GM18502 (cell line): ENCODE data around the gene BAZ1A.

Experiments used
- ATAC-seq: cut with Tn5 transposase; IDR thresholded peaks from one replicate; pipeline ENCODE4 v1.9.1; 2021; ENCODE audit warnings: mild to moderate bottlenecking; ENCODE audit not compliant: unreplicated experiment, poor library complexity

The BAZ1A gene

GRCh38 chr14:34733245-34733644 is 141.9 kb downstream of the BAZ1A start:
- ATAC-seq: no peak

DNA sequence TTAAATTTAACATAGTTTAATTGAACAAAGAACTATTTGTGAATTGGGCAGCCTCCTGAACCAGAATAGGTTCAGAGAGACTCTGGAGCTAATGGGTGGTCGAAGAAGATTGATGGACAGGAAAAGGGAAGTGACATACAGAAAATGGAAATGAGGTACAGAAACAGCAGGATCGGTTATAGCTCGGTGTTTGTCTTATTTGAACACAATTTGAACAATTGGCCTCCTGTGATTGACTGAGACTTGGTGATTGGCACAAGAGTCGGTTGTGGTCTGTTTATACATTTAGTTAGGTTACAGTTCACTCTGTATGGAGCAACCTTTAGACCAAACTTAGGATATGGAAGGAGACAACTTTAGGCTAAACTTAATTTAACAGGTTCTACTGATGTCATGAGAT is 142.4 kb downstream of the BAZ1A start:
- ATAC-seq: no peak

DNA sequence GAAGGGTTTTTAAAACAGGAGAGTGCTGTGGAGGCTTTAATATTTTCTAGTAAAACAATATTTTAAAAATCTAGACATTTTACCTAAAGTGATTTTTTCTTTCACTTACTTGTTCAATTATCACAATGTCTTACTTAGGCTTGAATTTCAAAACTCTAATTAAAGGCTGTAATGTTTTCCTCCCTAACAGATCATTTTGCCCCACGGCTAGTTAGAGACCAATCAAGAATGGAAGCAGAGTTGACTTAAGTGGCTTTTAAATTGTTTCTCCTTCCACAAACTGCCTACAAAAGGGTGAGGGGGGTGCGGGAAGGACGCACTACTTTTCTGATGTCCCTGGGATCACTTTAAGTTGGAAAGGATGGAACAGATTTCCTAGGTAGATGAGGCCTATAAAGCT is 151.3 kb downstream of the BAZ1A start:
- no peak for ATAC-seq

DNA sequence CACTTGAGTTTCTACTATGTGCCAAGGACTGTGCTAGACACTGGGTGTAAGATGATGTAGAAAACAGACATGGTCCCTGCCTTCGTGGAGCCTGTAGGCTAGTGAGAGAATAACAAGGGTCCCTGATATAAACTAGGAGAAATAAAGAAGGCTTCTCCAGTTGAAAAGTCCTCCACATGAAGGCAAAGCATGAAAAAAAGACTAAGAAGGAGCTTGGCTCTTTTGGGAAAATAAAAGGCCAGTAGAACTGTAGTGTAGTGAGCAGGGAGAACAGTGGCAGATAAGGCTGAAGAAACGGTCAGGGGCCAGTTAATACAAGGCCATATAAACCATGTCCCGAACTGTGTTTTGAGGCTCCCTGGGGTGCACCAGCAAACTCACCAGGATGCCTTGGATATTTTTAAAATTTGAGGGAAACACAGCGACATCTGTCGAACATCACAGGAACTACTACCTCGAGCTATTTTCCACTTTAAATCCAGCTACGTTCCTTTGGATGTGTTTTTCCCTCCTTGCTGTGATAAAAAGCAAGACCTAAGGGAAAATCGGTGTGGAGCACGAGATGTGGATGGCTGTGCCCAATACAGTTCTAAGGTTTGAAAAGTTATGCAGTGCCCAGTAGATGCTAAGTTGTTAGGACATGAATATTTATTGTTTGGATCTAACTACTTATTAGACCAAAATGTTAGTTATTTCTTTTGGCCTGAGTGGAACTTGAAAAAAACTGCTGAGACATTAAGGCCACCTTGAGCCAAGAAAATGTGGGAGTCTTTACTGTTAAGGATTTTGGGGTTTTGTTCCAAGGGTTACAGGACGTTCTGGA is 152.2 kb downstream of the BAZ1A start:
- ATAC-seq: no peak

DNA sequence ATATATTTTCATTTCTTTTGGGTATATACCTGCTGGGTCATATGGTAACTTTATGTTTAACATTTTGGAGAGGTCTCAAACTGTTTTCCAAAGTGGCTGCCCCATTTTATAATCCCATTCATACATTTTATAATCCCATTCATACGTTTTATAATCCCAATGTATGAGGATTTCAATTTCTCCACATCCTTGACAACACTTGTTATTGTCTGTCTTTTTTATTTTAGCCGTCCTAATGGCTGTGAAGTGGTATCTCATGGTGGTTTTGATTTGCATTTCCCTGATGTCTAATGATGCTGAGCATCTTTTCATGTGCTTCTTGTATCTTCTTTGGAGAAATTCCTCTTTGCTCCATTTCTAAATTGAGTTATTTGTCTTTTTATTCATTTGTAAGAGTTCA is 154.0 kb downstream of the BAZ1A start:
- ATAC-seq: no peak

DNA sequence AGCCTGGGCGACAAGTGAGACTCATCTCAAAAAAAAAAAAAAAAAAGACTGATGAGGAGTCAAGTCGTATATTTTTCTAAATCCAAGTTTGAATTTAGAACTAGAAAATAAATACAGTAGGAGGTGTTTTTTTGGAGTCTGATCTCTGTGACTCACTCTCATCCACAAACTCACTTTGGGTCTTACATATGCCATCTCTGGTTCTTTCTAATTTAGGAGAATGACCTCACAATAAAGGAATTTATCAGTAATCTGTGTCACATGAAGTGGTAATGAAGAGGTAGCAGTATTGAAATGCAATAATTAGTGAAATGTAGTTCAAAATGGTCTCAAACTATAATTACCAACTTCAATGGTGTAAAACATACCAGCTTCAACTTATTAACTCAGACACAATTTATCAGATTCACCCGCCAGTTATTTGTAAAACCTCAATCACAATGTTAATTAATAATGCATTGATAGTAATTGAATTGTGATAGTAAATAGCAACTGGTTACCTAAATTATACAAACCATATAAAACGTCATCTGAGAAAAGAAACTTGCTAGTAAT is 156.3 kb downstream of the BAZ1A start:
- no peak for ATAC-seq

- no peak for ATAC-seq
Observed at GRCh38 chr14:34715127-34715863, 159.9 kb downstream of the BAZ1A start.

DNA sequence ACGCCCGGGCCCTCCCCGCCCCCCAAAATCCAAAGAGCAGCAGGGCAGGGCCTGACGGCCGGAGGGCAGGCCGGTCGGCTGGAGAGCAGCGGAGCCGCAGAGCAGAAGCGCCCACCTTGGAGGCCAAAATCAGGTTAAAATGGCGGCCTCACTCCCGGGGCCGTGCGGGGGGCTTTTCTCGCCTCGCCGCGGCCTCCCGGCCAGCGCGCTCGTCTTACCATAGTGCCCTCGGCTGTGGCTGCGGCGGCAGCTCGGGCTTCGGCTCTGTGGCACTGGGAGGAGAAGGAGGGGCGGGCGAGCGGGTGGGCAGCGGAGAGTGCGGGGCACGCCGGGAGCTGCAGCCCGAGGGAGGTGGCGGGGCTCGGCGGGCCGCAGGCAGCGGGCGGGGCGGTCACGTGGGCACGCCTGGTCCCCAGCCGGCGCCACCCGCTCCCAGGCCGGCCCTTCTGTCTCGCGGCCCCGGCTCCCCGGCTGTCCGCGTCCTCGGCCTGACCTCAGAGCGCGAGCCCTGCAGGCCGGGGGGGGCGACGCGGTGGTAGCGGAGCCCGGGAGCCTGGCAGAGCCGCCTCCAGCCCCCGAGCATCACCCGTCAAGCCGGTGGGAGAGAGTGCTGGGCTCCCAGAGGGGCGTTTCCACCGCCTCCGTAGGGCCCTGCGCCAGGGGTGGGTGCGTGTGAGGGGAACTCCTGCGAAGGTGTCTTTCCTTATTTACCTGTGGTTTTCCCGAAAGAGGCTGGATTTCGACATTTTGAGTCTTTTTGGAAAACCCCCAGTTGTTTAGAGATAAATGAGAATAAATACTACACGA is 160.6 kb downstream of the BAZ1A start, which contains the start of gene CFL2:
TSS of gene CFL2 (minus strand) at position 274 of the 807 bp plus-strand sequence. CDS start at position 221, 53 bp downstream.
- ATAC-seq: peak; percentile 84

GRCh38 chr14:34713681-34714319 is 161.4 kb downstream of the BAZ1A start:
- peak; percentile 20 for ATAC-seq

DNA sequence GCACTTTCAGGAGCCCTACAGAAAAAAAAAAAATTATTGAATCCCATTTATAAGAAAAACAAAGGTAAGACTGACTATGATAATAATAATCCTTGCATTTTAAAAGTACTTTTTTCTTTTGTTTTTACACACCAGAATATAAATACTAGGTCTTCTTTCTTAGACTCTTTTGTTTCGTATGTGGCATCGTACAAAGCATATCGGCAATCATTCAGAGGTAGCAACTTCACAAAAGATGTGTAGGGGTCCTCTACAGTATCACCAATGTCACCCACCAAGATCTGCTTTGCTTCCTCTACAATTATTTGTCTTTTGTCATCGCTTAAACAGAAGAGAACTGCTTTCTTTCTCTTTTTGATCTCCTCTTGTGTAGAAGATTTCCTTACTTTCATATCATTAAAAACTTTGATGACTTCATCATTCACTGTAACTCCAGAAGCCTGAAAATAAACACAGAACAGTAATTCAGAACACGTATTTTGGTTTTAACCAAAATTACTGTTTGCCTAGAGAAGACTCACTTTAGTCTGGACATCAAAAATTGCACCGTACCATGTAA is 162.0 kb downstream of the BAZ1A start:
- ATAC-seq: no peak

DNA sequence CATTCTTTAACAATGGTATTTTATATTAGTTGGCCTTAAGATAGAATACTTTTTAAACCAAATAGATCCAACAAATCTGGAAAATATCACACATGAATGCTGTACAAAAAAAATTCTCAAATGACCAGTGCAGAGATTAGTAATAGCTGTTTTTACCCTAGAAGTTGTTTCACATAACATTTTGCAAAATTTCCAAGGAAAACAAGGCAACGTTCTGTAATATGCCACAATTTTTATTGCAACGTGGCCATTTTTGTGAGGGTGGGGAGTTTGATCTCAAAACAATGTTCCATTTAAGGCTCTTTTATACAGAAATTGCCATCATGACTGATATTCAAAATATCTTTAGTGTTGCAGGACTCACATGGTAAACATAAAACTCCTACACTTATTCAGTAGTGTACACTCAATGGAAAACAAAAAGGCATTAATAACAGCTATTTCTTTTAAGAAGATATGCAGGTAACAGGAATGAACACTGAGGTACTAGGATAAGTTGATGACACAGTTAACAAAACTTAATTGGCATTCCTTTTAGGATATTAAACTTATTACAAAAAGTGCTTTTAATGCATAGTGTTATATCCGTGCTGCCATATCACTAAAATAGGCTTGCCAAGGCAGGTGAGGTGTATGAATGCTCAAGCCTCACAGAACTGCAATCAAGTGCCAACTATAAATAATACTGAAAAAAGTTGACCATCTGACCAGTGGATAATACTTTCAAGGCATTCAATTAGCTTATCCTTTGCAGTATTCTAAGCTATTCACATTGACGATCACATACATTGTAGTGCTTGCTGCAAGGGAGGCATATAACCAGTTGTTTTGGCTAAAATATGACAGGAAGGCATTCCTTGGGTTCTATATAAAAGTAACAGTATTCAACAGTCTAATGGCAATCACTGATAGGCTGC is 163.1 kb downstream of the BAZ1A start:
- no peak for ATAC-seq

GRCh38 chr14:34711169-34711568 is 164.0 kb downstream of the BAZ1A start:
- ATAC-seq: peak; percentile 43

DNA sequence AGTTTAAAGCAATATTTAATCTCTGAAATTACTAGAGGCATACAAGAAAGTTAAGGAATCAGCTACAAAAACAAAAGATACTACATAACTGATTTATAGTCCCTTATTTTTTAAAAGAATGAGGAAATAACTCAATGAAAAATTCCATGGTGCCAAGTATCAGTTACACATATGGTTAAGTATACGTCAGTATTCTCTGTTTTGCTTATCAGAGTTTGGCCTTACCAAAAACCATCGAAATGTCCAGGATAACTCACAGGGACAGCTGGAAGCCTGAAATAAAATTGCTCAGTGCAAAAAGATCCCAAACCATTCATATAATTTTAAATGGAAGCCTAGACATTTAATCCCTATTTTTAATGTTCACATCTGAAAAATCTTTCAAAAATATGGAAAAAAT is 164.4 kb downstream of the BAZ1A start:
- ATAC-seq: no peak

DNA sequence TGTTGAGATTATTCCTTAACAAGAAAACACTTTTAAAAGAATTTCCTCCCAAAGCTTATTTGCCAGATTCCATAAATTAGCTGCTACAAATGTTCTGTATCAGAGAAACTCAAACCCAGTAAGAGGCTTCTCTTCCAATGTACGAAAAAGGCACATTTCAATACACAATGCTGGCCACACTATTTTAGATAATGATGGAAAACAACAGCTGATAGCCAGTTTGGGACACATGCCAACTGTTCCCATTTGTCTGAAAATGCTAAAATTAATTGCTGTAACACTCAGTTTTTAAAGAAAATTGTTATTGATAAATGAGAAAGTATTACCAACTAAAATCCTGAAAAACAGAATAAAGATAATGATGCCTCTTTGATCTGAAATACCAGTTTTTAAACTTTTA is 165.2 kb downstream of the BAZ1A start:
- no peak for ATAC-seq

DNA sequence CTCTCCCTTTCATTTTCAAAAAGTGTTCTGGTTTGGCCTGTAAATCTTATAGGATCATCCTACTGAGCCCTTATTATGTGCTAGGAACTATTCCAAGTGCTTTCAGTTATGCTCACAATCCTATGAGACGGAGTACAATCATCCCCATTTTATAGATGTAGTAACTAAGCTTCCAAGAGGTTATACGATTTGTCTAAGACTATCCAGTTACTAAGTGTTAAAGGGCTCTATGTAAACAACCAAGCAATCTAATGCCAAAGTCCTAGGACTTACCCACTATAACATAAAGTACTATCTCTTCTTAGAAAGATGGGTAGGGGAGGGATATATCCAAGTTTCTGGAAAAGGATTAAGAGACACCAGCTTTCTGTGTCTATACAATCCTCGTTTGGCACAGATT is 167.4 kb downstream of the BAZ1A start:
- no peak for ATAC-seq
